22Rv1 (cell line): ENCODE measurements around the gene CYP2S1.

Experiments
- ZFX ChIP-seq: fragments of 450-650 bp; IDR thresholded peaks from 2 replicates; pipeline ENCODE4 v1.6.1; 2017; ENCODE audit warnings: antibody characterized with exemption, borderline replicate concordance
- TF ChIP-seq, protein P1 (sequence below): fragments of 450-650 bp; IDR thresholded peaks from 2 replicates; pipeline ENCODE4 v1.5.1; 2017; ENCODE audit warnings: mild to moderate bottlenecking

DNA sequence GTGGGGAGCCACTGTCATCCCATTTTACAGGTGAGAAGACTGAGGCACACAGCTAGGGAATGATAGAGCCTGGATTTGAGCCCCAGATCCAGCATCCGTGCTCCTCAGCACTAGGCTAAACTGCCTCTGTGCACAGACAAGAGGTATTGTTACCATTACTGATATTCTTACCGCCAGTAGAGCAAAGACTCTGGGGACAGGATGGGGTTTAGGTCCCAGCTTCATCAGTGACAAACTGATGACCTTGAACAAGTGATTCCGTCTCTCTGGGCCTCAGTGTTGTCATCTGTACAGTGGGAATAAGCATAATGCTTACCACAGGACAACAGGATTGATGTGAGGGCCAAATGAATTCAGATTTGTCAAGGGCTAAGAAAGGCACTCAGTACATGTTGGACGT is 42.5 kb downstream of the CYP2S1 start:
- TF ChIP-seq, protein P1, sequence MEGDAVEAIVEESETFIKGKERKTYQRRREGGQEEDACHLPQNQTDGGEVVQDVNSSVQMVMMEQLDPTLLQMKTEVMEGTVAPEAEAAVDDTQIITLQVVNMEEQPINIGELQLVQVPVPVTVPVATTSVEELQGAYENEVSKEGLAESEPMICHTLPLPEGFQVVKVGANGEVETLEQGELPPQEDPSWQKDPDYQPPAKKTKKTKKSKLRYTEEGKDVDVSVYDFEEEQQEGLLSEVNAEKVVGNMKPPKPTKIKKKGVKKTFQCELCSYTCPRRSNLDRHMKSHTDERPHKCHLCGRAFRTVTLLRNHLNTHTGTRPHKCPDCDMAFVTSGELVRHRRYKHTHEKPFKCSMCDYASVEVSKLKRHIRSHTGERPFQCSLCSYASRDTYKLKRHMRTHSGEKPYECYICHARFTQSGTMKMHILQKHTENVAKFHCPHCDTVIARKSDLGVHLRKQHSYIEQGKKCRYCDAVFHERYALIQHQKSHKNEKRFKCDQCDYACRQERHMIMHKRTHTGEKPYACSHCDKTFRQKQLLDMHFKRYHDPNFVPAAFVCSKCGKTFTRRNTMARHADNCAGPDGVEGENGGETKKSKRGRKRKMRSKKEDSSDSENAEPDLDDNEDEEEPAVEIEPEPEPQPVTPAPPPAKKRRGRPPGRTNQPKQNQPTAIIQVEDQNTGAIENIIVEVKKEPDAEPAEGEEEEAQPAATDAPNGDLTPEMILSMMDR: no peak
- TF ChIP-seq ZFX: no peak
